GM15510 (cell line): ENCODE measurements around the gene NDUFA13.
A peak's percentile ranks its signal among the peaks of the same experiment; 100 is the strongest.

Source experiments
- POLR2A ChIP-seq: IDR thresholded peaks from 3 replicates; pipeline ENCODE4 v1.6.1; 2011; ENCODE audit warnings: borderline replicate concordance; ENCODE audit not compliant: insufficient read length; ENCODE audit errors: extremely low read depth

Gene NDUFA13

GRCh38 chr19:19515642-19516519, at the start of gene NDUFA13:
Gene NDUFA13 (plus strand): TSS chr19:19516225. CDS start chr19:19516239, 14 bp downstream.
- TF ChIP-seq POLR2A, result peak; percentile 87

GRCh38 chr19:19468424-19469050, 47.5 kb upstream of the NDUFA13 start:
- no peak for TF ChIP-seq POLR2A

- TF ChIP-seq POLR2A, result no peak
These were observed 45.4 kb upstream of the NDUFA13 start for GRCh38 chr19:19470579-19470978.

- no peak for TF ChIP-seq POLR2A
These were observed 44.3 kb upstream of the NDUFA13 start for GRCh38 chr19:19471682-19472081.

GRCh38 chr19:19475015-19475765, 40.8 kb upstream of the NDUFA13 start:
- no peak for TF ChIP-seq POLR2A

- TF ChIP-seq POLR2A, result no peak
These were observed 39.9 kb upstream of the NDUFA13 start for GRCh38 chr19:19475849-19476828.

- TF ChIP-seq POLR2A, result no peak
These were observed 38.2 kb upstream of the NDUFA13 start for GRCh38 chr19:19477705-19478383.

- no peak for TF ChIP-seq POLR2A
These were observed 35.3 kb upstream of the NDUFA13 start for GRCh38 chr19:19480688-19481087.

GRCh38 chr19:19482809-19483596, 33.0 kb upstream of the NDUFA13 start:
- no peak for TF ChIP-seq POLR2A

GRCh38 chr19:19485161-19485997, 30.6 kb upstream of the NDUFA13 start:
- no peak for TF ChIP-seq POLR2A

- no peak for TF ChIP-seq POLR2A
These were observed 30.1 kb upstream of the NDUFA13 start for GRCh38 chr19:19485998-19486290.

- no peak for TF ChIP-seq POLR2A
These were observed 29.5 kb upstream of the NDUFA13 start for GRCh38 chr19:19486343-19487076.
